Thoracic aorta (tissue), 2 donors: ENCODE measurements around the gene RPS6KB2. TPM values are rescaled to one million over a fixed set of nuclear protein-coding genes. Genes with fewer than 3 reads are reported as not detected.
A peak's percentile ranks its signal among the peaks of the same experiment; 100 is the strongest.

ENCODE experiments used
- ATAC-seq: fragments of 150-250 bp; one replicate; pipeline ENCODE4 v1.8.0; 2017; ENCODE audit warnings: low read depth; ENCODE audit not compliant: insufficient number of reproducible peaks, low FRiP score
- DNase-seq: peaks from one replicate; pipeline ENCODE4 v3.0.0-alpha.2; 2020; ENCODE audit warnings: low spot score
- H3K27ac ChIP-seq, 2 donors: fragments of 200-600 bp; sonication (generic); 1 replicate in 1 of 2; 2 replicates in 1 of 2; pipeline ENCODE4 v1.5.1; 2016; ENCODE audit warnings: mild to moderate bottlenecking in 2 of 2, moderate library complexity in 2 of 2
- H3K27me3 ChIP-seq: fragments of 200-600 bp; sonication (generic); replicated peaks from 2 replicates; pipeline ENCODE4 v1.6.0; 2016; ENCODE audit warnings: mild to moderate bottlenecking; ENCODE audit not compliant: insufficient read depth
- H3K36me3 ChIP-seq: fragments of 200-600 bp; sonication (generic); one replicate; pipeline ENCODE4 v1.5.1; 2016
- H3K4me1 ChIP-seq, 2 donors: fragments of 200-600 bp; sonication (generic); 1 replicate in 1 of 2; 2 replicates in 1 of 2; pipeline versions ENCODE4 v1.5.1 to v1.6.0; 2016; ENCODE audit warnings: low read depth in 2 of 2, mild to moderate bottlenecking in 1 of 2; ENCODE audit not compliant: control insufficient read depth in 1 of 2
- H3K4me3 ChIP-seq: fragments of 200-600 bp; sonication (generic); 2 replicates; pipeline ENCODE4 v1.5.1; 2016; ENCODE audit warnings: mild to moderate bottlenecking
- H3K9me3 ChIP-seq: fragments of 200-600 bp; sonication (generic); 2 replicates; pipeline ENCODE4 v1.5.1; 2016
- CTCF ChIP-seq: fragments of 200-600 bp; sonication (generic); IDR thresholded peaks from one replicate; pipeline ENCODE4 v1.5.1; 2019; ENCODE audit warnings: antibody characterized with exemption
- total RNA-seq, 2 donors: library from RNA; depleted of rRNA; stranded (reverse); fragments of >200 nt; gene quantifications; one replicate each; pipeline versions ENCODE4 v1.1.0 to v1.2.3, GENCODE V29; 2016

The RPS6KB2 gene
- total RNA-seq, 2 donors from 2014 or later, result 68.3 to 69.3 TPM

- Histone ChIP-seq H3K36me3 (no peaks in the 10 kb centered on the region), H3K27me3 (no peaks in the 10 kb centered on the region), H3K4me3 (no peak overlapping the region), H3K4me1 (peaks cover 10 to 44% of the 10 kb centered on the region in 2 donors), H3K27ac (no peak overlapping the region), H3K9me3 (no peaks in the 10 kb centered on the region)
- DNase-seq (no peak), ATAC-seq (no peak)
- no peak for TF ChIP-seq CTCF
Measured at GRCh38 chr11:67466367-67466766, 38.1 kb downstream of the RPS6KB2 start.

- no peaks in the 10 kb centered on the region for H3K27me3 ChIP-seq
- no peak overlapping the region for H3K4me3 ChIP-seq
- no peaks in the 10 kb centered on the region for H3K9me3 ChIP-seq
- DNase-seq (no peak), ATAC-seq (no peak)
- peak overlapping the region in 1 of 2 donors; percentile 89 for H3K27ac ChIP-seq
- peaks cover 10 to 44% of the 10 kb centered on the region in 2 donors for H3K4me1 ChIP-seq
- H3K36me3 ChIP-seq, result no peaks in the 10 kb centered on the region
- TF ChIP-seq CTCF, result no peak
Measured at GRCh38 chr11:67466962-67467771, 38.9 kb downstream of the RPS6KB2 start.

DNA sequence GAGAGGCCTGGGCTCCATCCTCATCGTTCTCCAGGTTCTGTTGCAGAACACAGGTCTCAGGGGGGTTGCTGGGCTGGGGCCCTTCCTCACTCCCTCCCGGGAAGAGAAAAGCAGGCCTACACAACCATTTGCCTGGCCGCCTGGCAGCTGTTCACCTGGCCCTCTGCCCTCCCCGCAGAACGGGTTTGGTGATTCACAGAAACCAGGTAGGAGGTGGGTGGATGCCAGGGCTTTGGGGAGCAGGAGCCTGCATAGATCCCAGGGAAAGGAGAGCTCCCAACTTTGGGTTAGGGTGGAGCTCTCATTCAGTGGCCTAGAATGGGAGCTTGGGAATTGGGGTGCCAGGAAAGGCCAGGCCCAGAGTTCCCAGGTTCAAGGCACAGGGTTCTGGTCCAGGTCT, 39.8 kb downstream of the RPS6KB2 start:
- no peak for DNase-seq
- Histone ChIP-seq H3K27ac (peak overlapping the region; percentile 65 to 89), H3K27me3 (no peaks in the 10 kb centered on the region), H3K36me3 (no peaks in the 10 kb centered on the region), H3K9me3 (no peaks in the 10 kb centered on the region), H3K4me3 (peak overlapping the region; percentile 93), H3K4me1 (peaks cover 10 to 44% of the 10 kb centered on the region in 2 donors)
- no peak for TF ChIP-seq CTCF
- no peak for ATAC-seq

GRCh38 chr11:67468456-67468758, 40.1 kb downstream of the RPS6KB2 start:
- TF ChIP-seq CTCF, result no peak
- Histone ChIP-seq H3K36me3 (no peaks in the 10 kb centered on the region), H3K4me3 (peak overlapping the region; percentile 93), H3K27me3 (no peaks in the 10 kb centered on the region), H3K27ac (peak overlapping the region; percentile 65 to 89), H3K9me3 (no peaks in the 10 kb centered on the region), H3K4me1 (peaks cover 10 to 44% of the 10 kb centered on the region in 2 donors)
- ATAC-seq (no peak), DNase-seq (no peak)

DNA sequence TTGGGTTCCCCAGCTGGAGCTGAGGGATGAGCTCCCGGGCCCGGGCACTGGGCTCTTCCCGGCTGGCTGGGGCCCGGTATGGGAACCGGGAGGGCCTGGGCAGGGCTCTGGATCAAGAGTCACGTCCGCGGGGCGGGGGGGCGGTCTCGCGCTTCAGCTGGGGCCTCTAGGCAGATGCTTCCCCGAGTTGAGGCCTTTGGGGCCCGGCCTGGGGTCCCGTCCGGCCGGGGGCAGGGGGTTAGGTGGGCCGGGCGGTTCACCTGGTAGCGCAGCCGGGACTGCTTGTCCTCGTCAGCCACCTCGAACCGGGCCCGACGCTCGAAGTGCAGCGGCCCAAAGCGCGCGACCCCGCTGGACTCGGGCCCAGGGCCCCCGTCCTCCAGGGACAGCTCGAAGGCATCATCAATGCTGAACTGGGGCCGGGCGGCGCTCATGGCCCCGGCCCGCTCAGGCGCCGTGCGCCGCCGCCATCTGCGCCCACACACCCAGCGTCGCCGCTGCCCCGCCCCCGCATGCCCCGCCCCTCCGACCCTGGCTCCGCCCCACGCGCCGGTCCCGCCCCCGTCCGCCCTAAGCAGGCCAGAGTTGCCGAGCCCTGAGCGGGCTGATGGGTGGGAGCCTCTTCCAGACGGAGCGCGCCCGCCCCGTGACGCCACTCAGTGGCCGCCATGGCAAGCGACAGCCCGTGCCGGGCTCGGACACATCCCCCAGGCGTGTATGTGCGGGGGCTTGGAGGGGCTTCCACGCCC, 40.6 kb downstream of the RPS6KB2 start, which contains the start of gene TMEM134:
Gene TMEM134, minus strand, starts transcription at position 493 of the 749 bp plus-strand sequence. Its CDS starts 59 bp downstream, at position 434.
- Histone ChIP-seq H3K4me1 (peaks cover 10 to 41% of the 10 kb centered on the region in 2 donors), H3K27ac (peak within 1 kb of the TSS; percentile 89 to 90), H3K4me3 (peak within 1 kb of the TSS; percentile 93), H3K36me3 (no peaks in the 10 kb centered on the region), H3K27me3 (no peaks in the 10 kb centered on the region), H3K9me3 (no peaks in the 10 kb centered on the region)
- peak; percentile 60 for DNase-seq
- ATAC-seq, result peak; percentile 55
- peak; percentile 42 for TF ChIP-seq CTCF
